T-helper 1 cell (primary cell): ENCODE measurements around the gene ZBTB40.

ENCODE experiments used
- DNase-seq, 5 donors: peaks; one replicate each; pipeline ENCODE4 v3.0.0-alpha.2; 2012 to 2020

The ZBTB40 gene

DNA sequence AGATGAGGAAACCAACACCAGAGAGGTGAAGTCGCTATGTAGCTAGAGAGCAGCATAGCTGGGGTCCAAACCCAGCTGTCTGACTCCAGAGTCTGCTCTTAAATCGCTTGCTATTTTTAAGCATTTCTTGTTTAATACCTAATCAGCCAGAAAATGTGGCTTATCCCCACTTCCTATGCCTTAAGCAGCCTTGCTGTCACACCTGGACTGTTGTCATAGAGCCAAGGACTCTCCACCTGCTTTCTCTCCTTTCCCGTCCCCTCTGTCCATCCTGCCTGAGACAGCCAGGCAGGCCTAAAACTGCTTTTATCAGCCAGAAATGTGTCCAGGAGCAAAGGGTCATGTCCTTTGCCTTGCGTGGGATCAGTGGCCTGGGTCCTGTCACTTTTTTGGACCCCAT is 83.3 kb downstream of the ZBTB40 start:
- DNase-seq, result no peak

- DNase-seq, result no peak
Observed at GRCh38 chr1:22535399-22535798, 83.7 kb downstream of the ZBTB40 start.

- no peak for DNase-seq
Observed at GRCh38 chr1:22536506-22536905, 84.9 kb downstream of the ZBTB40 start.

DNA sequence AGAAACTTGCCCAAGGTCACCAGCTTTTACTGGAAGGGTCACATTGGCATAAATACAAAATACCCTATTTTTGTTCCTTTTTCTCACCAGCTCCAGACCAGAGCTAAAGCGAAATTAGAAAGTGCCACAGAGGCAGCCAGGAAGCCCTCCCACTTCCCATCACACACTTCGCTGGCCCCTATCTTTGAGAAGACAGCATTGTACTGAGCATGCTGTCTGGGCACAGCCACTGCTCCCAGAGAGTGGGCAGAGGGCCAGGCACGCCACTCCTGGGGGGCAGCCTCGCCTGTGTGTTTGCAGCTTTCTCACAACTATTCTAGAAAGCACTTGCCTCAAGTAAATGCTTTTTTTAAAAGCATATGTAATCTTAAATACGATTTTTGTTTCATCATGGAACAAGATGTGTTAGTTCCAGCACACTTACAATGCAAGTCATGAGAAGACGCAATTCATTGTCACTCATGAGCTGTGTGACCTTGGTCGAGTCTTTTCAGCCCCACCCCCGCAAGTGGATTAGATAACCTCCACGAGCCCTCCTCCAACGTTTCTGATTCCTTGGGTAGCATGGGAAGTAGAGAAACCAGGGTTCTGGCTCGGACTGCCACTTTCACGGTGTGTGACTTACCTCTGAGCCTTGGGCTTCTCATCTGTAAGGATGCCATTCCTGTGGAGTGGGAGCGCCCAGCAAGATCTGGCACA is 85.9 kb downstream of the ZBTB40 start:
- no peak for DNase-seq

DNA sequence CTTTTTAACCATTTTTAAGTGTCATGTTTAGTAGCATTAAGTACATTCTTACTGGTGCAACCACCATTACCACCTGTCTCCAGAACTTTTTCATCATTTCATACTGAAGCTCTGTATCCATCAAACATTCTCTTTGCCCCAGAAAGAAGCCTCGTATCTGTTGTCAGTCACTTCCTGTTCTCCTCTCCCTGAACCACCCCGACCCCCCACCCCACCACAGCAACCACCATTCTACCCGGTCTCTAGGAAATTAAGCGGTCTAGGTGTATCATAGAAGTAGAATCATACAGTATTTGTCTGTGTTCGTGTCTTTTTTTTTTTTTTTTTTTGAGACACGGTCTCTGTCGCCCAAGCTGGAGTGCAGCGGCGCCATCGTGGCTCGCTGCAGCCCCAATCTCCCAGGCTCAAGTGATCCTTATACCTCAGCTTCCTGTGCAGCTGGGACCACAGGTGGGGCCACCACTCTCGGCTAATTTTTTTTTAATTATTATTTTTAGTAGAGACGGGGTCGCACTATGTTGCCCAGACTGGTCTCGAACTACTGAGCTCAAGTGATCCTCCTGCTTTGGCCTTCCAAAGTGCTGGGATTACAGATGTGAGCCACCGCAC is 88.0 kb downstream of the ZBTB40 start:
- DNase-seq, result no peak

DNA sequence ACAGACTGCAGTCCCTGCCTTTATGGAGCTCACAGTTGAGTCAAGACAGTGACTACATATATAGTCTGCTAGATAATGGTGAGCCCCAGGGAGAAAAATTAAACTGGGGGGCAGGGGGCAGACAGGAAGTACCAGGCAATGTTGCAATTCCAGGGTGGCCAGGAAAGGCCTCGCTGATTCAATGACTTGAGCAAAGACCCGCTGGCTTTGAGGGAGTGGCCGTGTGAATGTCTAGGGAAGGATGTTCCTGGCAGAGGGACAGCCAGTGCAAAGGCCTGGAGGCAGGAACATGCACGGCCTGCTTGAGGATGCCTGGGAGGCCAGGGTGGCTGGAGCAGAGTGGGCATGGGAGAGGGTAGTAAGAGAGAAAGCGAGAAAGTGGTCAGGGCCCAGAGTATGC is 88.7 kb downstream of the ZBTB40 start:
- no peak for DNase-seq

GRCh38 chr1:22542886-22543285 is 91.2 kb downstream of the ZBTB40 start:
- no peak for DNase-seq

- no peak for DNase-seq
Observed at GRCh38 chr1:22543679-22544078, 92.0 kb downstream of the ZBTB40 start.

GRCh38 chr1:22544606-22545005 is 93.0 kb downstream of the ZBTB40 start:
- DNase-seq, result no peak

DNA sequence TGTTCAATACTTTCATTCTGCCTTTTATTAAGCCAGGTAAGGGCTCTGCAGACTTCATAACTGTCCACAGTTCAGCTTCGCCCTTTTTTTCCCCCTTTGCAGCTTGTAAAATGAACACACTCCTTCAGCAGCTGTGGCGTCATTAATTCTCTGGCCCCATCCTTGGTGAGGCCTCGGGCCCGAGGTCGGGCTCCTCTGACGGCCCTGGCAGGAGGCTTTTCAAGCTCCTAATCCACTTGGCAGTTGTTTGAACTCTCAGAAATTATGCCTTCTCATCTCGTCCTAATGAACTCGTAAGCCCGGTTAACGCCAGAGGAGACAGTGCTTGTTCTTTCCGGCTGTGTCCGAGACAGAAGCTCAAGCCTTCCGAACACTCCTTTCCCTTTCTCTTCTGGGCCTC is 93.5 kb downstream of the ZBTB40 start:
- DNase-seq, result no peak

- no peak for DNase-seq
Observed at GRCh38 chr1:22547186-22547817, 95.7 kb downstream of the ZBTB40 start.

DNA sequence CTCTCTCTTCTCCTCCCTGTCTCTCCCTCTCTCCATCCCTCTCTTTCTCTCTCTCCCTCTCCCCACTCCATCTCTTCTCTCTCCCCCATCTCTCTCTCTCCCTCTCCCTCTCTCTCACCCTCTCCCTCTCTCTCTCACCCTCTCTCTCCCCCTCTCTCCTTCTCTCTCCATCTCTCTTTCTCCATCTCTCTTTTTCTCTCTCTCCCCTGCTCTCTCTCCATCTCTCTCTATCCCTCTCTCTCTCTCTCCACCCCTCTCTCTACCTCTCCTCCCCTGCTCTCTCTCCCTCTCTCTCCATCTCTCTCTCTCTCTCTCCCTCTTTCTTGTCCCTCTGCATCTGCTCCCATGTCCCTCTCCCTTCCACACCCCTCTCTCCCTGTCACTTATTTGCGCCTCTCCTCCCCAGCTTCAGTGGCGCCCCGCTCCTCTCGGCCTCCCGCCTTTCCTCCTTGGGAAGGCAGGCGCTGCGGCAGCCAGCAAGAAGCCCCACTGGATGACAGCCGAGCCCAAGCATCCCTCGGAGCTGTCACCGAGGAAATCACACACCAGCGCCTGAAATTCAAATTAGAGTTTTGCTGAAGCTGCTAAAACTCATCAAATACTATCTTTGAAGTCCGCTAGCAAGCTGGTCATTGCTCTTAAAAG is 96.3 kb downstream of the ZBTB40 start:
- no peak for DNase-seq

GRCh38 chr1:22550021-22550420 is 98.4 kb downstream of the ZBTB40 start:
- DNase-seq, result no peak

GRCh38 chr1:22551591-22551990 is 99.9 kb downstream of the ZBTB40 start:
- no peak for DNase-seq

DNA sequence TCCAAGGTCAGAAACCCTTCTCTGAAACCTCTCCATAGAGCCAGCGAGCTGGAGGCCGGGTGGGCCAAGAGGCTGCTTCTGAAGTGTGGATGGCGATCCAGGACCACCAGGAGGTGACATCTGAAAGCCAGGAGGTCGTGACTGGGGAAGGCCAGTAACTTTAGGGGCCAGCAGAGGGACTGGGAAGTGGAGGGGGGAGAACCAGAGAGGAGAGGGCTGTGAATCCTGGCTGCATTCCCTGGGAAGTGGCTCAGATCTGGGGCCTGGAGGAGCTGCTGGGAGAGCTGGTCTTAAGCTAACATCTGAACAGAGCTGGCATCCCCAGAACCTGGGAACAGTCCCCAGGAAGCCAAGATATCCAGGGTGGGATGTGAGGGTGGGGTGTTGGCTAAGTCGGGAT is 100.4 kb downstream of the ZBTB40 start:
- no peak for DNase-seq

DNA sequence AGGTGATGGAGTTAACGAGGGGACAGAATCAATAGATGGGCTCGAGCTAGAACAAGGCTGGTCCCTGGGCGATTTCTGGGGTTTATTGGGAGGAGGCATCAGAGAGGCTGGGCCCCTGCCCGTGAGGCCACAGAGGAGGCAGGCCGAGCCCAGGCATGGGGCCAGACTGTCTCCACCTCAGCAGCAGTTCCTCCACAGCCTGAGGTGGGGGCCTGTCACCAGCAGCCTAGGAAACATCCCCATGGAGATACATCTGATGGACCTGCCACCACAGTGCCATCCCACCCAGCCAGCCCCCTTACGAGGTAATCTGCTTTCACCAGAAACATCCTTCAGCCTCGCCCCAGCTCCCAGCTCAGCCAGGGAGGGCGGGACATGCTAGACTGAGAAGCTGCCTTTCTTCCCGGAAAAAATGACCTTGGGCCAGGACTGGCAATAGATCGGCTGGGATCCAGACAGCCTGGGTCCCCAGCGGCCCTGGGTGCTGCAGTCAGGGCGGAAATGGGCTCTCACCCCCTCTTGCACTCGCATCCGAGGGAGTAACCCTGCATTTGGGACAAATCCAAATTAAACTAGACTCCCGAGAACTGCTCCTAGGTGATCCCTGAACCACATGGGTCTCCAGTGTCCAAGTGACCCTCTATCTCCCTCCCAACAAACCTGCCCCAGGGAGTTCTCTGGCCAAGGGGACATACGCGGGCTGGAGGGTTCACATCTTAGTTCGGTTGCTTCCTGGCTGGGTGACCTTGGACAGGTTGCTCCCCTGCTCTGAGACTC is 101.6 kb downstream of the ZBTB40 start:
- no peak for DNase-seq

DNA sequence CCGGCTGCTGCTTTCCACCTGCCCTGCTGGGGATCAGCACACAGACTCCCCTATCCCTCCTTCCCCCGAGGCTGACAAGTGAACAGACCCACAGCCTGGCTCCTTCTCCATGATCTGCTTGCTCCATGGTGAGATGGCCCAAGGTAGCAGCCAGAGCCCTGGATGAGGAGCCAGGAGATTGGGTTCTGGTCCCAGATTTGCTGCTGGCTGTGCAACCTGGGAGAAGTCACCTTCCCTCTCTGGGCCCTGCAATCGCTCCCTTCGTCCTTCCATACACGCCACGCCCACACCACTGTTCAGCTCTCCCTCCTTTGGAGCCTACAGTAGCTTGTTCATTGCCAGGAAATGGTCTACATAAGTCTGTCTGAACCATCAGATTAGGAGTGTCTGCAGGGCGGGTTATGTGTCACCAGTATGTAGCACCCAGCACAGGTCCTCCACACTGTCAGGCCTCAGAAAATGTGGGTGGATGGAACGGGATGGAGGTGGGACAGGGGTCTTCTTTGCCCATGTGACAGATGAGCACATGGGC is 102.4 kb downstream of the ZBTB40 start:
- DNase-seq, result no peak

GRCh38 chr1:22555371-22555656 is 103.7 kb downstream of the ZBTB40 start:
- DNase-seq, result no peak

- no peak for DNase-seq
Observed at GRCh38 chr1:22556391-22557104, 104.9 kb downstream of the ZBTB40 start.

DNA sequence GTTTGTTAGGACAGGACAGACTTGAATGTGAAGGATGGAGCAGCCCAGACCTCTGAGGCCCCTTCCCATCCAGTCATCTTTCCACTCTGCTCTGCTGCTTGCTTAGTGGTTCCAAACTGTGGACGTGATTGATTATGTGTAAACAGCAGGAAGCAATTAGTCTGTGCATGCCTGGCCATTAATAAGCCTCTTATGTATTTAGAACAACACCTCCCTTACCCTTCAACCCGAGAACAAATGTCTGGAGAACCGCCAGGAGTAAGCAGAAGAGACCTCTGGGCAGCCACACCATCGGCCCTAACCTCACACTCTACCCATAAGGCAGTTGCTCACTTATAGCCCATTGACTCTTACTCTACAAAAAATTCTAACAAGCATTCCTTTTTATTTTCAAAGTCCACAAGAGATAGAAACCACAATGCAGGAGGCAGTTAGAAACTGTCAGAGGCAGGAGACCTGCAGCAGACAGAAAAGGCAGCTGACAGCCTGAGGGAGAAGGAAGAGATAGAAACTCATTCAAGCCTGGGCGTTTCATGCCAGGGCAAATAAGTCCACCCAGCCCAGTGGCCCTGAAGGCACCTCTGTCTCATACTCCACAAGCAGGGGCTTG is 105.8 kb downstream of the ZBTB40 start:
- no peak for DNase-seq
